ENCODE measurements around the gene HDAC5. TPM values are rescaled to one million over a fixed set of nuclear protein-coding genes. Genes with fewer than 3 reads are reported as not detected.

The HDAC5 gene
- total RNA-seq, 1 donor from 2014 or later: 59.2 TPM

DNA sequence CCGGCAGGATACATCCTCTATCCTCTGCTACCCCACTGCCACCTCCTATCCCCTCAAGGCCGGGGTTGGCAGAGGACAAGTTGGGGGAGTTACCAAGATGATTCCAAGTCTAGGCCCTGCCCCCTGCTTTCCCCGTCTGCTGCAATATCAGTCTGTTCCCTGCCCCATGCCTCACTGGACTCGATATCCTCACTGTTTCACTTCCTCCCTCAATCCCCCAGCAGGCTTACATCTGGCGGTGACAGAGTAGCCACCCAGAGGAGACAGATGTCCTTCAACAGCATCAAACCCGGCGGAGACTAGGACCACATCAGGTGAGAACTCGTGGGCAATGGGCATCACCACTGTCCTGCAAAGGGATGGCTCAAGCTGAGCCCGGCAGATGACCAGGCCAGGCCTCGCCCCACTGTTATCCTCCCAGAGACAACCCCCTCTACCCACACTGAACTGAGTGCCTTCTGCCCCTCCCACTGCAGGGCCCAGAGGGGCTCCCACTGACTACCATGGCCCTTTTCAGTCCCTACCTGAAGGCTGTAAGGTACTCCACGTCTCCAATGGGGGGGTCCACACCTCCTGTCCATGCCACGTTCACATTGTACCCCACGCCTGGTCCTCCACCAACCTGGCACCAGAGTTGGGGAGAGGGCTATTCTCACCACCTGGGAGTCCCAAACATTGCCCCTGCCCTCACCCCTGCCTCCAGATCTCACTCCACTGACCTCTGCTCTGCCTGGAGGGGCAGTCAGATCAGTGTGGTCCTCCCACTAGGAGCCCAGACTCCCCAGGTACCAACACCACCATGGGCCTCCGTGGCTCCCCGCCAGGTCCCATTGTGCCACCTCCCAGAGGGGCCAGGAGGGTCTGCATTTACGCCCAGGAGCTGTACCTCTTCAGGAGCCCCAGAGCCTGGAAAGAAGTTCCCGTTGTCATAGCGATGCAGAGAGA is 43.3 kb downstream of the HDAC5 start:
- H3K4me1 ChIP-seq: peaks cover 16% of the 10 kb centered on the region
- H3K36me3 ChIP-seq: peaks cover 96% of the 10 kb centered on the region
- ATAC-seq (peak in 1 of 2 donors; percentile 18), DNase-seq (peak; percentile 41)
- no peak overlapping the region for H3K4me3 ChIP-seq
- intact Hi-C loops (cut with DNase I): no loop called here
- TF ChIP-seq CTCF (IDR thresholded peaks at IDR 0.05): no peak
- H3K27ac ChIP-seq: no peak overlapping the region
- no peaks in the 10 kb centered on the region for H3K27me3 ChIP-seq (ENCODE audit: low read depth)
- H3K9me3 ChIP-seq: no peaks in the 10 kb centered on the region

DNA sequence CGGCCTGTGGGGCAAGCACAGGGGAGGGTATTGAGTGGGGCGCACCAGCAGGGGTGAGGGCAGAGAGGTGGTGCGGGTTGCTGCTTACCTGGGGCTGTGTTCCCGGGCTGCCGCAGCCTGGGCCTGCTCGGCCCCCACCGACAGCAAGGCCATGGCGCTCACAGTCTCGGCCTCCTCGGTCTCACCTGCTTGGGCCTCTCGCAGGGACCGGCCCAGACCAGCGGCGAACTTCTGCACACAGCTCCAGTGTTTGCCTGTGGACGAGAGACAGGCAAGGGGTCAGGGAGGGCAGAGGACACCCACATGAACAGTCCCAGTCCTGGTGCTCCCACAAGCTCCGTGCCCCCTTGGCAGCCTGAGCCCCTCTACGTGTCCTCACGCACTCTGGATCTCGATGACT is 45.0 kb downstream of the HDAC5 start:
- Histone ChIP-seq H3K4me3 (no peak overlapping the region), H3K27ac (no peak overlapping the region), H3K27me3 (ENCODE audit: low read depth) (no peaks in the 10 kb centered on the region), H3K4me1 (peaks cover 16% of the 10 kb centered on the region), H3K9me3 (no peaks in the 10 kb centered on the region), H3K36me3 (peaks cover 93% of the 10 kb centered on the region)
- DNase-seq (no peak), ATAC-seq (no peak)
- intact Hi-C loops (cut with DNase I): no loop called here
- no peak for TF ChIP-seq CTCF (IDR thresholded peaks at IDR 0.05)

- no peak overlapping the region for H3K4me3 ChIP-seq
- H3K36me3 ChIP-seq: peaks cover 85% of the 10 kb centered on the region
- no peaks in the 10 kb centered on the region for H3K27me3 ChIP-seq (ENCODE audit: low read depth)
- intact Hi-C loops (cut with DNase I): no loop called here
- DNase-seq (peak; percentile 55), ATAC-seq (peak; percentile 52 to 64)
- no peaks in the 10 kb centered on the region for H3K9me3 ChIP-seq
- TF ChIP-seq CTCF (IDR thresholded peaks at IDR 0.05): no peak
- peak overlapping the region; percentile 41 for H3K27ac ChIP-seq
- H3K4me1 ChIP-seq: peaks cover 16% of the 10 kb centered on the region
Observed at GRCh38 chr17:44077595-44077909, 45.9 kb downstream of the HDAC5 start.

GRCh38 chr17:44076716-44077594 is 46.5 kb downstream of the HDAC5 start:
- H3K9me3 ChIP-seq: no peaks in the 10 kb centered on the region
- intact Hi-C loops (cut with DNase I): no loop called here
- peaks cover 79% of the 10 kb centered on the region for H3K36me3 ChIP-seq
- DNase-seq (peak; percentile 24), ATAC-seq (no peak)
- H3K4me3 ChIP-seq: no peak overlapping the region
- H3K27ac ChIP-seq: peak overlapping the region; percentile 41
- TF ChIP-seq CTCF (IDR thresholded peaks at IDR 0.05): no peak
- H3K4me1 ChIP-seq: peaks cover 18% of the 10 kb centered on the region
- no peaks in the 10 kb centered on the region for H3K27me3 ChIP-seq (ENCODE audit: low read depth)

GRCh38 chr17:44075598-44076293 is 47.7 kb downstream of the HDAC5 start:
- DNase-seq: peak; percentile 41
- ATAC-seq: no peak
- no peak overlapping the region for H3K4me3 ChIP-seq
- H3K27ac ChIP-seq: no peak overlapping the region
- intact Hi-C loops (cut with DNase I): no loop called here
- H3K9me3 ChIP-seq: no peaks in the 10 kb centered on the region
- peaks cover 27% of the 10 kb centered on the region for H3K4me1 ChIP-seq
- H3K27me3 ChIP-seq (ENCODE audit: low read depth): no peaks in the 10 kb centered on the region
- no peak for TF ChIP-seq CTCF (IDR thresholded peaks at IDR 0.05)
- peaks cover 70% of the 10 kb centered on the region for H3K36me3 ChIP-seq

Measured in lower lobe of right lung (tissue), 2 donors.